ENCODE data around the gene AMBP. TPM values are rescaled to one million over a fixed set of nuclear protein-coding genes. Genes with fewer than 3 reads are reported as not detected.
A peak's percentile ranks its signal among the peaks of the same experiment; 100 is the strongest.

The AMBP gene
- total and polyA plus RNA-seq, 2 of the 13 experiments (the other 11 are each of a cell fraction or from before 2014, with no cell fraction given): 1,510 to 2,580 TPM

DNA sequence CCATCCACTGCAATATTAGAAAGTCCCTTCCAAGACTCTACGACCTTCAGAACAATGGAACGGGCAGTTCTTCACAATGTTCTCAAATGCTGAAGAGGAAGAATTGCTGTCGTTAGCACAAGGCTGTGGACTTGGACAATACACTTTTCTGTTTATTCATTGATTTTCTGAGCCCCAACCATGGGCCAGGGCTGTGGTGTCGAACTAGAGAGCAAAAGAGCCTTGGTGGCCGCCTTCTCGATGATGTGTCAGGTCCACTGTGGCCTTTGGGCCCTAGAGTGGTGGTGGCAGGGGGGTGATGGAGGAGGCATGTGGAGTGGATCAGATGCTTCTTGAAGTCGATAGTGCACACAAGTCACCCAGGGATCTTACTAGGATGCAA is 39.5 kb upstream of the AMBP start (continued):
- TF ChIP-seq, protein P1, sequence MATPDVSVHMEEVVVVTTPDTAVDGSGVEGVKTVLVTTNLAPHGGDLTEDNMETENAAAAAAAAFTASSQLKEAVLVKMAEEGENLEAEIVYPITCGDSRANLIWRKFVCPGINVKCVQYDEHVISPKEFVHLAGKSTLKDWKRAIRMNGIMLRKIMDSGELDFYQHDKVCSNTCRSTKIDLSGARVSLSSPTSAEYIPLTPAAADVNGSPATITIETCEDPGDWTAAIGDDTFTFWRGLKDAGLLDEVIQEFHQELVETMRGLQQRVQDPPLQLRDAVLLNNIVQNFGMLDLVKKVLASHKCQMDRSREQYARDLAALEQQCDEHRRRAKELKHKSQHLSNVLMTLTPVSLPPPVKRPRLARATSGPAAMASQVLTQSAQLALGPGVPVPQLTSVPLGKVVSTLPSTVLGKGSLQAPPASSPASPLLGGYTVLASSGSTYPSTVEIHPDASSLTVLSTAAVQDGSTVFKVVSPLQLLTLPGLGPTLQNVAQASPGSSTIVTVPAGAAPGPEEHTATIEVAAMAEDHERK (CRISPR knock-in tag; IDR thresholded peaks at IDR 0.05; ENCODE audit: low read depth): no peak
- TF ChIP-seq TARDBP (CRISPR knock-in tag; IDR thresholded peaks at IDR 0.05) (no peak), ZNF775 (CRISPR knock-in tag; IDR thresholded peaks at IDR 0.05; ENCODE audit: borderline replicate concordance) (no peak), MXI1 (IDR thresholded peaks at IDR 0.05; ENCODE audit: borderline replicate concordance, low read depth, low read length) (no peak), SALL1 (CRISPR knock-in tag; IDR thresholded peaks at IDR 0.05) (peak; percentile 38; the same call in 1 of the 2 replicates), ZNF564 (CRISPR knock-in tag; IDR thresholded peaks at IDR 0.05) (no peak), RFX1 (IDR thresholded peaks at IDR 0.05) (no peak), NR2C2 (CRISPR knock-in tag; IDR thresholded peaks at IDR 0.05; ENCODE audit: borderline replicate concordance) (no peak), HNF4G (IDR thresholded peaks at IDR 0.05; ENCODE audit: borderline replicate concordance, low read depth, low read length) (peak; percentile 52), HNF4G (CRISPR knock-in tag; IDR thresholded peaks at IDR 0.05; ENCODE audit: borderline replicate concordance, low read depth) (no peak; the same call in 1 of the 2 replicates), SATB2 (CRISPR knock-in tag; IDR thresholded peaks at IDR 0.05) (no peak), ZNF652 (CRISPR knock-in tag; IDR thresholded peaks at IDR 0.05; ENCODE audit: borderline replicate concordance, low read depth) (peak; percentile 68; the same call in 1 of the 2 replicates), MAFG (CRISPR knock-in tag; IDR thresholded peaks at IDR 0.05) (no peak)
- TF ChIP-seq, protein P2, sequence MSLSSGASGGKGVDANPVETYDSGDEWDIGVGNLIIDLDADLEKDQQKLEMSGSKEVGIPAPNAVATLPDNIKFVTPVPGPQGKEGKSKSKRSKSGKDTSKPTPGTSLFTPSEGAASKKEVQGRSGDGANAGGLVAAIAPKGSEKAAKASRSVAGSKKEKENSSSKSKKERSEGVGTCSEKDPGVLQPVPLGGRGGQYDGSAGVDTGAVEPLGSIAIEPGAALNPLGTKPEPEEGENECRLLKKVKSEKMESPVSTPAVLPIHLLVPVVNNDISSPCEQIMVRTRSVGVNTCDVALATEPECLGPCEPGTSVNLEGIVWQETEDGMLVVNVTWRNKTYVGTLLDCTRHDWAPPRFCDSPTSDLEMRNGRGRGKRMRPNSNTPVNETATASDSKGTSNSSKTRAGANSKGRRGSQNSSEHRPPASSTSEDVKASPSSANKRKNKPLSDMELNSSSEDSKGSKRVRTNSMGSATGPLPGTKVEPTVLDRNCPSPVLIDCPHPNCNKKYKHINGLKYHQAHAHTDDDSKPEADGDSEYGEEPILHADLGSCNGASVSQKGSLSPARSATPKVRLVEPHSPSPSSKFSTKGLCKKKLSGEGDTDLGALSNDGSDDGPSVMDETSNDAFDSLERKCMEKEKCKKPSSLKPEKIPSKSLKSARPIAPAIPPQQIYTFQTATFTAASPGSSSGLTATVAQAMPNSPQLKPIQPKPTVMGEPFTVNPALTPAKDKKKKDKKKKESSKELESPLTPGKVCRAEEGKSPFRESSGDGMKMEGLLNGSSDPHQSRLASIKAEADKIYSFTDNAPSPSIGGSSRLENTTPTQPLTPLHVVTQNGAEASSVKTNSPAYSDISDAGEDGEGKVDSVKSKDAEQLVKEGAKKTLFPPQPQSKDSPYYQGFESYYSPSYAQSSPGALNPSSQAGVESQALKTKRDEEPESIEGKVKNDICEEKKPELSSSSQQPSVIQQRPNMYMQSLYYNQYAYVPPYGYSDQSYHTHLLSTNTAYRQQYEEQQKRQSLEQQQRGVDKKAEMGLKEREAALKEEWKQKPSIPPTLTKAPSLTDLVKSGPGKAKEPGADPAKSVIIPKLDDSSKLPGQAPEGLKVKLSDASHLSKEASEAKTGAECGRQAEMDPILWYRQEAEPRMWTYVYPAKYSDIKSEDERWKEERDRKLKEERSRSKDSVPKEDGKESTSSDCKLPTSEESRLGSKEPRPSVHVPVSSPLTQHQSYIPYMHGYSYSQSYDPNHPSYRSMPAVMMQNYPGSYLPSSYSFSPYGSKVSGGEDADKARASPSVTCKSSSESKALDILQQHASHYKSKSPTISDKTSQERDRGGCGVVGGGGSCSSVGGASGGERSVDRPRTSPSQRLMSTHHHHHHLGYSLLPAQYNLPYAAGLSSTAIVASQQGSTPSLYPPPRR (CRISPR knock-in tag; IDR thresholded peaks at IDR 0.05; ENCODE audit: borderline replicate concordance): no peak; the same call in 1 of the 2 replicates
- TF ChIP-seq, protein P3, sequence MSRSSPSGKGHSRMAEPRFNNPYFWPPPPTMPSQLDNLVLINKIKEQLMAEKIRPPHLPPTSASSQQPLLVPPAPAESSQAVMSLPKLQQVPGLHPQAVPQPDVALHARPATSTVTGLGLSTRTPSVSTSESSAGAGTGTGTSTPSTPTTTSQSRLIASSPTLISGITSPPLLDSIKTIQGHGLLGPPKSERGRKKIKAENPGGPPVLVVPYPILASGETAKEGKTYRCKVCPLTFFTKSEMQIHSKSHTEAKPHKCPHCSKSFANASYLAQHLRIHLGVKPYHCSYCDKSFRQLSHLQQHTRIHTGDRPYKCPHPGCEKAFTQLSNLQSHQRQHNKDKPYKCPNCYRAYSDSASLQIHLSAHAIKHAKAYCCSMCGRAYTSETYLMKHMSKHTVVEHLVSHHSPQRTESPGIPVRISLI (CRISPR knock-in tag; IDR thresholded peaks at IDR 0.05; ENCODE audit: borderline replicate concordance): no peak
- TF ChIP-seq, protein P4, sequence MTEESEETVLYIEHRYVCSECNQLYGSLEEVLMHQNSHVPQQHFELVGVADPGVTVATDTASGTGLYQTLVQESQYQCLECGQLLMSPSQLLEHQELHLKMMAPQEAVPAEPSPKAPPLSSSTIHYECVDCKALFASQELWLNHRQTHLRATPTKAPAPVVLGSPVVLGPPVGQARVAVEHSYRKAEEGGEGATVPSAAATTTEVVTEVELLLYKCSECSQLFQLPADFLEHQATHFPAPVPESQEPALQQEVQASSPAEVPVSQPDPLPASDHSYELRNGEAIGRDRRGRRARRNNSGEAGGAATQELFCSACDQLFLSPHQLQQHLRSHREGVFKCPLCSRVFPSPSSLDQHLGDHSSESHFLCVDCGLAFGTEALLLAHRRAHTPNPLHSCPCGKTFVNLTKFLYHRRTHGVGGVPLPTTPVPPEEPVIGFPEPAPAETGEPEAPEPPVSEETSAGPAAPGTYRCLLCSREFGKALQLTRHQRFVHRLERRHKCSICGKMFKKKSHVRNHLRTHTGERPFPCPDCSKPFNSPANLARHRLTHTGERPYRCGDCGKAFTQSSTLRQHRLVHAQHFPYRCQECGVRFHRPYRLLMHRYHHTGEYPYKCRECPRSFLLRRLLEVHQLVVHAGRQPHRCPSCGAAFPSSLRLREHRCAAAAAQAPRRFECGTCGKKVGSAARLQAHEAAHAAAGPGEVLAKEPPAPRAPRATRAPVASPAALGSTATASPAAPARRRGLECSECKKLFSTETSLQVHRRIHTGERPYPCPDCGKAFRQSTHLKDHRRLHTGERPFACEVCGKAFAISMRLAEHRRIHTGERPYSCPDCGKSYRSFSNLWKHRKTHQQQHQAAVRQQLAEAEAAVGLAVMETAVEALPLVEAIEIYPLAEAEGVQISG (CRISPR knock-in tag; IDR thresholded peaks at IDR 0.05): peak; percentile 8; the same call in 1 of the 2 replicates
- TF ChIP-seq, protein P5, sequence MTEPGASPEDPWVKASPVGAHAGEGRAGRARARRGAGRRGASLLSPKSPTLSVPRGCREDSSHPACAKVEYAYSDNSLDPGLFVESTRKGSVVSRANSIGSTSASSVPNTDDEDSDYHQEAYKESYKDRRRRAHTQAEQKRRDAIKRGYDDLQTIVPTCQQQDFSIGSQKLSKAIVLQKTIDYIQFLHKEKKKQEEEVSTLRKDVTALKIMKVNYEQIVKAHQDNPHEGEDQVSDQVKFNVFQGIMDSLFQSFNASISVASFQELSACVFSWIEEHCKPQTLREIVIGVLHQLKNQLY (CRISPR knock-in tag; IDR thresholded peaks at IDR 0.05): peak; percentile 57; the same call in 1 of the 2 replicates
